AG08395 (cell line): ENCODE results near the gene SLC18A3.

Source experiments
- DNase-seq: peaks from one replicate; pipeline ENCODE4 v3.0.0; 2012; ENCODE audit warnings: mixed read lengths, low spot score

Gene SLC18A3

DNA sequence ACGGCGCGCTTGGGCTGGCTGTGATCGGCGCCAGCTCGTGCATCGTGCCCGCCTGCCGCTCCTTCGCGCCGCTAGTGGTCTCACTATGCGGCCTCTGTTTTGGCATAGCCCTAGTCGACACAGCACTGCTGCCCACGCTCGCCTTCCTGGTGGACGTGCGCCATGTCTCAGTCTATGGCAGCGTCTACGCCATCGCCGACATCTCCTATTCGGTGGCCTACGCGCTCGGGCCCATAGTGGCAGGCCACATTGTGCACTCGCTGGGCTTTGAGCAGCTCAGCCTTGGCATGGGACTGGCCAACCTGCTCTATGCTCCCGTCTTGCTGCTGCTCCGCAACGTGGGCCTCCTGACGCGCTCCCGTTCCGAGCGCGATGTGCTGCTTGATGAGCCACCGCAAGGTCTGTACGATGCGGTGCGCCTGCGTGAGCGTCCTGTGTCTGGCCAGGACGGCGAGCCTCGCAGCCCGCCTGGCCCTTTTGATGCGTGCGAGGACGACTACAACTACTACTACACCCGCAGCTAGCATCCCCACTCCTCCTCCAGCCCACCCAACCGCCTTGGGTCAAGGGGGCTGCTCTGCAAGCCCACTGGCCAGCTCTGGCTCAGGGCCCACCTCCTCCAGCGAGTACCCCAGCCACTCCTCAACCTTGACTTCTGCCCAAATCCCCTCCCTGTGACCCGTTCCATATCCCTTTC, 1.9 kb downstream of the SLC18A3 start:
- no peak for DNase-seq

DNA sequence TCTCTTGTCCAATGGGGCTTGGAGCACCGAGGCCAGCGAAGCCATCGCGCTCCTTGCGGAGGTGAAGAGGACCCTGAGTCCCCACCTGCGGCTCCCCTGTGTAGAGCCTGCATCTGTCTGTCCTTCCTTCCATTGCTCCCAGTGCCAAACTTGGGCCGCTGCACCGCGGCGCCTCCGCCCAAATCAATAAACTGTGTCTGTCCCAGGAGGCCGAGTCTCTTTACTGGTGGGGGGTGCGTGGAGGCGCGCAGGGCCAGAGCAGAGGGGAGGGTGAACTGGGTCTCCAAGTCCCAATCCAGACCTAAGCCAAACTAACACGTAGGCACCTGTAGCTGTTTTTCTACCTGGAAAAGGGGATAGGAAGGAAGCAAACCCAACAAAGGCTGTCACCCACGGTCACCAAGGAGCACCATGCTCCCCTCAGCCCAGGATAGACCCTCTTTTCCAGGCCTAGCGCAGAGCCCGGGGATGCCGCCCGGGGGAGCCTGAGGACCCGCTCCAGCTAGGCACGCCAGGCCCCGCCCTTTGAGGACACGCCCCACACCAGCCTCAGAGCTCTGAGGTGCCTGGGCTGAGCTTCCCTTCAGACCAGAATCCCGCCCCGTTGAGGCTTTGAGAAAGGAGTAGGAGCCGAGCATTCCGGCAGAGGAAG, 2.5 kb downstream of the SLC18A3 start:
- DNase-seq, result no peak

GRCh38 chr10:49613165-49613881, 3.2 kb downstream of the SLC18A3 start:
- DNase-seq, result no peak

DNA sequence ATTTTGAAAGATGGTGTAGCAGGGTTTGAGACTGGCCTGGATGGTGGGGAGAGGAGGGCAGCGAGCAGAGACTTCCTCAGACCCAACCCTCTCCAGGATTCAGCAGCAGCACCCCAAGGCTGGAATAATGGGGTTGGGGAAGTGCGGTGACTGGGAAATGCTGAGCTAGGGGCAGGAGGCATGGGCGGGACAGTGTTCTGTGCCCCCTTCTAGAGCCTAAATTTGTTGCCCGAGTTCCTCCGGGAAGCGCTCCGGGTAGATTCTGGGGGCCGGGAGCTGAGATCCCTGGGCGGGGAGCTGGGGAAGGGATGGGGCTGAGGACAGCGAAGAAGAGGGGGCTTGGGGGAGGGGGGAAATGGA, 3.8 kb downstream of the SLC18A3 start, which contains the start of gene CHAT:
Gene CHAT (plus strand): TSS at position 156 of the 360 bp plus-strand sequence. CDS start 153 bp downstream, at position 309.
- DNase-seq, result no peak

- no peak for DNase-seq
Measured at GRCh38 chr10:49614242-49615198, 4.4 kb downstream of the SLC18A3 start.

GRCh38 chr10:49615213-49615612, 5.1 kb downstream of the SLC18A3 start:
- no peak for DNase-seq

DNA sequence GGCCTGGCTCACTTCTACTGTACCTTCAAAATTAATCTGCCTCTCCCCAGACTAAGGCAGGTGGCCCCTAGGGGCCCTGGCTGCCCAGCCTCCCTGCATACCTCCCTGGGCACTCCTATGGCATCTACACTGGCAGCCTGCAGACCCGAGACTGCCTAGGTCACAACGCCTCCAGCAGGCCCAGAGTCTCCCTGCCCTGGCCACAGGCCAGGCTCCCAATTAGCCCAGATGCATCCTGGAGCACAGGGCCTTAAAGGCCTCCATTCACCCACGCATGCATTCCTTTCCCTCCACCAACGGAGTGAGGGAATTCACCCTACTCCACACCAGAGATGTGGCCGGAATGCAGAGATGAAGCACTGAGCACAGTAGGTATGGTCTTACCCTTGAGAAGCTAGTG, 5.6 kb downstream of the SLC18A3 start:
- no peak for DNase-seq

DNA sequence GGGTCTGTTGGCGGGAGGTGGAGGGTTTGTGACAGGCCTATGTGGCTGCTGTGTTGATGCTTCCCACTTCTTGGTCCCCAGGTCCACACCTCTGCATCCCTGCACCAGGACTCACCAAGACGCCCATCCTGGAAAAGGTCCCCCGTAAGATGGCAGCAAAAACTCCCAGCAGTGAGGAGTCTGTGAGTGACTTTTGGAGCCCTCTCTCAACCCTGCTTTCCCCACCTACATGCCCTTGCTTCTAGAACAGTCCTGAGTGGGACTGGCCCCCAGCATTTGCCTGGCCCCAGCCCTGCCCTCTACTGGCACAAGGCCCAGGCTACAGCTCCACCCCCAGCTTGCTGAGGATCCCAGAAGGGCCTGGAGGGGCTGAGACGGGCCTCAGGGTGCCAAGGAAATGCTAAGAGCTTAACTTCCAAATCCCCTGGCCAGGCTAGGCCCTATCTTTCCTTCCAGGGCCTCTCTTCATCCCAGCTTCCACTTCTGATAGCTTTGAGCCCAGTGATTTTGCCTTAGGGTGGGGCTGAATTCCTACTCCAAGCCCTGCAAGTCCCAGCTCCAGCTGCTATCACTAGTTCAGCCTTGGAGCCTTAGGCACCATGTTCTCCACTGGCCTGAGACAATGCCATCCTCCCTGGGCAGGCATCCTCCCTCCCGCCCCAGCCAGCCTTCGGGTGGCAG, 6.5 kb downstream of the SLC18A3 start:
- DNase-seq, result no peak

DNA sequence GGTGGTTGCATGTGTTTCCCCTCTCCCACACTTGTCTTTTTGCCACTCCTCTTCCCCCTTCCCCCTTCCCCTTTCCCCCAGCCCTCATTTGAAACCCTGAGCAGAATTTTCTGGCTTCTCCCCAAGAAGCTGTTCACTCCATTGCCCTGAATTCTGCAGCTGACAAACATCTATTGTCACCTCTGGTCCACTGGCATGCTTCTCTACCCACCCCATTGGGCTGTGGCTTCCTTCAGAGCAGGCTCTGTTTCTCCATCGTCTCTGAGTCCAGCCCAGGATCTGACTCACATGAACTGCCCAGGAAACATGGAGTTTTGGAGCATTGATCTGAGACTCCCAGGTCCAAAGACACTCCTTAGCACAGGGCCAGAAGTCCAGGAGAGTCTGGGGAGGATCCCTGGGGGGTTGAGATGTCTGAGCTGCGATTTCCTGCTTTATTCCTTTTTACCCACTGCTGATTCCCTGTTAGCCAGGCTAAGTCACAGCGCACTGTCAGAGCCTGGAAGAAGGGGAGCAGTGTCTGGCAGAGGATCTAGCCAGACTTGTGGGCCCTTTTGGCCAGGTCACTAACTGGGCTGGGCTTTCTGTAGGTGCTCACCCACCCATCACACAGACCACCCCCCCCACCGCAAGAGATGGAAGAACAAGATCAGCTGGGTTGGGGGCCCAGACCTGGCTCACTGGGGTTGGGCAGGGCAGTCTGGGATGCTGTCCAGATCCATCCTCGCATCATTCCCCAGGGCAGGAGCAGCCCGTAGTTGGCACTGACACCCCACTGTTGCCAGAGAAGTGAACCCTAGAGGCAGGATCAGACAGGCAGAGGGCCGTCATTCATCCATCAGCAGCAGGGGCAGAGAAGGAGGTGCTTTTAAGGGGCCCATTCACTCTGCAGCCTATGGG, 7.3 kb downstream of the SLC18A3 start:
- no peak for DNase-seq

- DNase-seq, result no peak
Measured at GRCh38 chr10:49618821-49619220, 8.7 kb downstream of the SLC18A3 start.

DNA sequence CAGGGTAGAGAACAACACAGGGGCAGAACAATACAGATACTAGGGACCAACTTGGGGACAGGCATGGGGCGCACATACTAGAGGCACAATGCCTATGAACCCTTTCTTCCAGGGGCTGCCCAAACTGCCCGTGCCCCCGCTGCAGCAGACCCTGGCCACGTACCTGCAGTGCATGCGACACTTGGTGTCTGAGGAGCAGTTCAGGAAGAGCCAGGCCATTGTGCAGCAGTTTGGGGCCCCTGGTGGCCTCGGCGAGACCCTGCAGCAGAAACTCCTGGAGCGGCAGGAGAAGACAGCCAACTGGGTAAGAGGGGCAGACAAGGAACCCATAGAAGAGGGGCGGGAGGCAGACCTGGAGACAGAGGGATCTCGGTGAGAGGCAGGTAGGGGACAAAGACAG, 9.5 kb downstream of the SLC18A3 start:
- DNase-seq, result no peak

- no peak for DNase-seq
Measured at GRCh38 chr10:49620286-49620810, 10.2 kb downstream of the SLC18A3 start.

DNA sequence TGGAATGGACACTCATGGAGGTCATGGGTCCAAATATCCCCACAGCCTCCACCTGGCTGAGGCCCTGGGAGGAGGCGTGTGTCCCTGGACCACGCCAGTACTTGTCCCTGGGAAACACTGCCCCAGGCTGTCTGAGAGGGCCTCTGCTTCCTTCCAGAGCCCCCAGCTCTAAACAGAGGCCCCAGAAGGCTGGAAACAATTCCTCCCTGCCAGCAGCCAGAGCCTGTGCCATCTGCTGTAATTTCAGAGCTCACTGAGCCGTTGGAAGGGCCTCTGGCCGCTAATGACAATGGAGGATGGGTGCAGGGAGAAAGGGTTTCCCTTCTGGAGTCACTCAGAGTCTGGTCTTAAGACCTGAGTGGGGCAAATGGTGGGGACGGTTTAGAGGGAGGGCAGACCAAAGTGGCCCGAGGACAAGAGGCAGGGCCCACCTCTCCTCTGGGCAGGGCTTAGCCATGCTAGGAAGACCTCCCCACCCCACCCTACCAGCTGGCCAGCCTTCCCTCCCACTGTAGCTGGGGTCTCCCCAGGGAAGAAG, 10.8 kb downstream of the SLC18A3 start:
- DNase-seq, result no peak

DNA sequence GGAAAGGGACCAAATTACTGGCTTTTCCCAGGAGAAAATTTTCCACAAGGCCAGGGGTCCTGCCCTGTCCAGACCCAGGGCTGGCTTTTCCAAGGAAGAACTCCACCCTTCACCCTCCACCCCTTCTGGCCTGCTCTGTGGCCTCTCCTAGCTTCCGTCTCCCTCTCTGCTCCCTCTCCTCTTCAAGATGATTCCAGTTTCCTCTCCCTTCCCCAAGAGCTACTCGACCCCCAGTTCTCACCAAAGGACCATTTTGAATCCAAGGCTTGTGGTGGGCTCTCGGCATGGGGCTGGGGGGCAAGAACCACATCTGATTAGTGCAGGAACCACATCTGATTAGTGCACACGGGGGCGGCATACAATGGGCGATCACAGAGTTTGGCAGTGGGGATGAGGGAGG, 11.5 kb downstream of the SLC18A3 start:
- no peak for DNase-seq

- DNase-seq, result no peak
Measured at GRCh38 chr10:49622426-49623425, 12.6 kb downstream of the SLC18A3 start.

- DNase-seq, result no peak
Measured at GRCh38 chr10:49624629-49625028, 14.5 kb downstream of the SLC18A3 start.

DNA sequence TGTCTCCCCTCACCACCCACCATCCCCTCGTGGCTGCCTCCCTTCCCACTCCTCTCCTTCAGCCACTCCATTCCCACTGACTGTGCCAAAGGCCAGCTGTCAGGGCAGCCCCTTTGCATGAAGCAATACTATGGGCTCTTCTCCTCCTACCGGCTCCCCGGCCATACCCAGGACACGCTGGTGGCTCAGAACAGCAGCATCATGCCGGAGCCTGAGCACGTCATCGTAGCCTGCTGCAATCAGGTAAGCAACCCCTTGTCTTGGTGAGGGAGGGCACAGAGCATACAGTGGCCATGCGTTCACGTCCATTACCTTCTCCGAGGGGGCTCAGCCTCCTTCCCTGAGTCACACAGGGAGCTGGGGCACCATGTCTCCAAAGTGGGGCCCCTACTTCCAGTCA, 15.3 kb downstream of the SLC18A3 start:
- DNase-seq, result no peak

DNA sequence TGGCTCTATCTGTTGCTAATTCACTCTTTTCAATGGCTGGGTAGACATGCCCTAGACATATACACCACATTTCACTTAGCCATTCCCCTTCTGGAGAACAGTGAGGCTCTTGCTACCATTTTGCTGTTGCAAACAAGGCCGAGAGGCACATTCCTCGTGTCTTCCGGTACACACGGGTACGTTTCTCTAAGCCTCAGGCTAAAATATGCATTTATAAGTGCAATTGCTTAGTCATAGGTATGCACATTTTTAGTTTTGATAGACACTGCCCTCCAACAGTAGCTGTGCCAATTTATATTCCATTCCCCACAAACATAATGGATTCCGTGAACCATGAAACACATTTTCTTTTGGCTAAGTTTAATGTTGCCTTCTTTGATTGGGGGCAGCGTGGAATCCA, 16.9 kb downstream of the SLC18A3 start:
- DNase-seq, result no peak
